Body of pancreas (tissue), 4 donors: ENCODE data around the gene LLCFC1.

Experiments used
- POLR2A ChIP-seq, 3 donors: fragments of 450-650 bp; IDR thresholded peaks; one replicate each; pipeline ENCODE4 v1.6.1; 2016; ENCODE audit warnings: antibody characterized with exemption in 3 of 3, mild to moderate bottlenecking in 2 of 3
- TF ChIP-seq, protein P1 (sequence below), 7 experiments: fragments of 450-650 bp in 4 of 7; fragments of 200-600 bp in 3 of 7; sonication (generic) in 3 of 7; IDR thresholded peaks; one replicate each; pipeline ENCODE4 v1.5.1; 2016 to 2019; ENCODE audit warnings: antibody characterized with exemption in 7 of 7

- TF ChIP-seq, protein P1, sequence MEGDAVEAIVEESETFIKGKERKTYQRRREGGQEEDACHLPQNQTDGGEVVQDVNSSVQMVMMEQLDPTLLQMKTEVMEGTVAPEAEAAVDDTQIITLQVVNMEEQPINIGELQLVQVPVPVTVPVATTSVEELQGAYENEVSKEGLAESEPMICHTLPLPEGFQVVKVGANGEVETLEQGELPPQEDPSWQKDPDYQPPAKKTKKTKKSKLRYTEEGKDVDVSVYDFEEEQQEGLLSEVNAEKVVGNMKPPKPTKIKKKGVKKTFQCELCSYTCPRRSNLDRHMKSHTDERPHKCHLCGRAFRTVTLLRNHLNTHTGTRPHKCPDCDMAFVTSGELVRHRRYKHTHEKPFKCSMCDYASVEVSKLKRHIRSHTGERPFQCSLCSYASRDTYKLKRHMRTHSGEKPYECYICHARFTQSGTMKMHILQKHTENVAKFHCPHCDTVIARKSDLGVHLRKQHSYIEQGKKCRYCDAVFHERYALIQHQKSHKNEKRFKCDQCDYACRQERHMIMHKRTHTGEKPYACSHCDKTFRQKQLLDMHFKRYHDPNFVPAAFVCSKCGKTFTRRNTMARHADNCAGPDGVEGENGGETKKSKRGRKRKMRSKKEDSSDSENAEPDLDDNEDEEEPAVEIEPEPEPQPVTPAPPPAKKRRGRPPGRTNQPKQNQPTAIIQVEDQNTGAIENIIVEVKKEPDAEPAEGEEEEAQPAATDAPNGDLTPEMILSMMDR (IDR thresholded peaks at IDR 0.05), result peak in 4 of 7 experiments; percentile 33 to 43 (median 36)
- TF ChIP-seq POLR2A (IDR thresholded peaks at IDR 0.05), result no peak
Observed at GRCh38 chr7:142939226-142939910, at the start of gene LLCFC1.
